ENCODE data around the gene CCDC187. TPM values are rescaled to one million over a fixed set of nuclear protein-coding genes. Genes with fewer than 3 reads are reported as not detected.

Gene CCDC187
- total and polyA plus RNA-seq, 2 of the 8 experiments (the other 6 are each of a cell fraction or from before 2014, with no cell fraction given) = 0.02 TPM; not detected in 1

GRCh38 chr9:136336881-136337280, 33.0 kb upstream of the CCDC187 start:
- H3K4me3 ChIP-seq (ENCODE audit: extremely low read depth in 1 of 4, insufficient read depth in 2 of 4, low read depth in 3 of 4, low read length in 4 of 4) = no peak overlapping the region
- H3K23ac ChIP-seq (ENCODE audit: insufficient read length) = no peak overlapping the region
- H3K27me3 ChIP-seq (replicated peaks in 1 of 4; ENCODE audit: control insufficient read depth in 3 of 4, extremely low read depth in 1 of 4, insufficient read depth in 3 of 4, low read length in 3 of 4) = no peaks in the 10 kb centered on the region
- peaks cover 0 to 3% of the 10 kb centered on the region in 2 experiments for H4K20me1 ChIP-seq (replicated peaks in 1 of 2; ENCODE audit: control insufficient read depth in 1 of 2, insufficient read depth in 2 of 2, low read length in 2 of 2)
- no peak overlapping the region for H2AFZ ChIP-seq (ENCODE audit: low read length)
- H3K36me3 ChIP-seq (ENCODE audit: control insufficient read depth in 2 of 4, insufficient read depth in 4 of 4, low read length in 3 of 4) = peaks cover 0 to 4% (median 0%) of the 10 kb centered on the region in 4 experiments; a peak in 2 of 8 replicates
- H2BK120ac ChIP-seq (replicated peaks; ENCODE audit: low read depth, low read length) = no peak overlapping the region
- no peaks in the 10 kb centered on the region for H3K79me2 ChIP-seq (ENCODE audit: control insufficient read depth in 1 of 2, insufficient read depth in 2 of 2, low read length in 2 of 2)
- no peak overlapping the region for H2BK5ac ChIP-seq (ENCODE audit: low read depth, low read length)
- no peak overlapping the region for H2BK12ac ChIP-seq (ENCODE audit: low read depth, low read length)
- H3K23me2 ChIP-seq (ENCODE audit: low read depth, low read length) = no peaks in the 10 kb centered on the region
- 0 out of 2 replicates have a peak, but pooled peaks cover 2% of the 10 kb centered on the region for H3K79me1 ChIP-seq (ENCODE audit: low read depth, low read length)
- H2AK5ac ChIP-seq (ENCODE audit: low read depth, low read length) = no peak overlapping the region
- no peak overlapping the region for H3K4me2 ChIP-seq (ENCODE audit: insufficient read depth in 1 of 2, low read depth in 2 of 2, low read length in 2 of 2)
- H3K9ac ChIP-seq (replicated peaks in 1 of 4; ENCODE audit: extremely low read depth in 1 of 4, low read depth in 3 of 4, low read length in 3 of 4) = no peak overlapping the region
- WGBS, 2 experiments (ENCODE audit: extremely low coverage in 1 of 2, insufficient coverage in 1 of 2, insufficient read length in 1 of 2, insufficient replicate concordance in 2 of 2, low coverage in 1 of 2, low lambda C conversion rate in 2 of 2, missing lambda C conversion rate in 1 of 2) = 90% methylated on average over 21 of the region's 23 CpGs; no CpG with 5 or more reads in 1 of the 2 experiments
- CTCF ChIA-PET (ENCODE audit: partially characterized antibody) = interaction anchor here (1.6 to 3.0 kb wide), 5 partner anchors 13 to 29 kb away, joined by 4 to 13 read pairs (median 7); partner anchors contain the start of gene DNLZ
- DNase-seq (ENCODE audit: low read depth in 1 of 2, low spot score in 2 of 2) = no peak
- no peak overlapping the region for H3K14ac ChIP-seq (ENCODE audit: insufficient read length)
- H3K4ac ChIP-seq (replicated peaks; ENCODE audit: insufficient read length, low read depth, low read length) = no peak overlapping the region
- H4K91ac ChIP-seq (replicated peaks; ENCODE audit: insufficient read length, low read length) = no peak overlapping the region
- no peak overlapping the region for H3K27ac ChIP-seq (ENCODE audit: low read depth, low read length)
- H3K18ac ChIP-seq (ENCODE audit: extremely low read depth, low read length) = no peak overlapping the region
- no peak overlapping the region for H2BK20ac ChIP-seq (ENCODE audit: low read length)
- no peaks in the 10 kb centered on the region for H3K9me3 ChIP-seq (ENCODE audit: insufficient read depth in 2 of 2, low read depth in 1 of 2, low read length in 1 of 2)
- H2BK15ac ChIP-seq (ENCODE audit: low read length) = no peak overlapping the region
- H4K5ac ChIP-seq (ENCODE audit: insufficient read length, low read depth, low read length) = no peak overlapping the region
- no peak for FAIRE-seq
- H3K56ac ChIP-seq (replicated peaks; ENCODE audit: insufficient read length, low read depth, low read length) = no peak overlapping the region
- H3K4me1 ChIP-seq (replicated peaks in 1 of 4; ENCODE audit: control insufficient read depth in 3 of 4, insufficient read depth in 4 of 4, low read length in 3 of 4) = 0 out of 7 replicates have a peak, but pooled peaks cover 0 to 6% (median 0%) of the 10 kb centered on the region in 4 experiments
- H4K8ac ChIP-seq (ENCODE audit: extremely low read depth, insufficient read depth, low read length) = no peak overlapping the region
- POLR2A ChIA-PET (ENCODE audit: partially characterized antibody) = interaction anchor here (1.0 to 1.2 kb wide), 4 partner anchors 9 to 22 kb away, joined by 3 to 4 read pairs (median 3); no protein-coding TSS in a partner anchor
- TF ChIP-seq SIRT6 (IDR thresholded peaks at IDR 0.05; ENCODE audit: low read length) (no peak), CBX5 (IDR thresholded peaks at IDR 0.05; ENCODE audit: low read depth, low read length) (no peak), MAFK (IDR thresholded peaks at IDR 0.05; ENCODE audit: low read depth, low read length) (no peak), BRCA1 (IDR thresholded peaks at IDR 0.05; ENCODE audit: low read depth, low read length) (no peak), SAP30 (IDR thresholded peaks at IDR 0.05; ENCODE audit: insufficient read depth, insufficient replicate concordance, low read length) (no peak), RAD21 (IDR thresholded peaks at IDR 0.05 in 1 of 2, conservative IDR thresholded peaks at IDR 0.05 in 1 of 2; ENCODE audit: low read depth in 2 of 2, low read length in 2 of 2) (no peak), EGR1 (IDR thresholded peaks at IDR 0.05; ENCODE audit: borderline replicate concordance, low read depth, low read length) (no peak), NRF1 (IDR thresholded peaks at IDR 0.05; ENCODE audit: low read depth, low read length) (no peak), HDAC2 (IDR thresholded peaks at IDR 0.05; ENCODE audit: borderline replicate concordance in 1 of 2, low read depth in 2 of 2, low read length in 2 of 2) (no peak), SP4 (IDR thresholded peaks at IDR 0.05; ENCODE audit: low read length) (no peak), CTCF (IDR thresholded peaks at IDR 0.05; ENCODE audit: control extremely low read depth in 1 of 3, insufficient read depth in 1 of 3, low read depth in 1 of 3, low read length in 3 of 3) (no peak)
